ENCODE measurements around the gene LGALS7B. TPM values are rescaled to one million over a fixed set of nuclear protein-coding genes. Genes with fewer than 3 reads are reported as not detected.

The LGALS7B gene
- total RNA-seq = not detected

GRCh38 chr19:38788478-38789243 is at the start of gene LGALS7B:
Gene LGALS7B, plus strand, starts transcription at chr19:38789200. Its CDS starts 27 bp downstream, at chr19:38789227.
- DNase-seq = no peak
- WGBS, 2 donors (ENCODE audit: low coverage in 1 of 2) = 83% methylated on average over 10 of the region's 17 CpGs; no CpG with 5 or more reads in 1 of the 2 donors
- H3K4me1 ChIP-seq = peaks cover 0 to 10% (median 6%) of the 10 kb centered on the region in 4 donors
- in situ Hi-C loops (cut with MboI; ENCODE audit: low pct_ligation_motif_present in 1 of 4, low pct_unique_long_range_greater_than_20kb in 1 of 4, low sequenced_read_pairs in 3 of 4) (no loop called here), intact Hi-C loops (cut with DNase I; ENCODE audit: low total_unique reads) (no loop called here)
- no peak within 1 kb of the TSS for H3K27ac ChIP-seq
- H3K9me3 ChIP-seq = no peaks in the 10 kb centered on the region
- TF ChIP-seq EP300 (IDR thresholded peaks at IDR 0.05; ENCODE audit: low read depth) = no peak
- no peak for TF ChIP-seq POLR2AphosphoS5 (IDR thresholded peaks at IDR 0.05)
- no peak for TF ChIP-seq POLR2A (IDR thresholded peaks at IDR 0.05)
- no peak for TF ChIP-seq CTCF (IDR thresholded peaks at IDR 0.05)
- H3K4me3 ChIP-seq = no peak within 1 kb of the TSS
- no peaks in the 10 kb centered on the region for H3K36me3 ChIP-seq
- no peaks in the 10 kb centered on the region for H3K27me3 ChIP-seq

GRCh38 chr19:38739440-38740256 is 49.4 kb upstream of the LGALS7B start:
- DNase-seq = no peak
- H3K4me1 ChIP-seq = peaks cover 0 to 21% (median 18%) of the 10 kb centered on the region in 4 donors
- no peak overlapping the region for H3K27ac ChIP-seq
- WGBS, 2 donors (ENCODE audit: low coverage in 1 of 2) = 58 to 76% methylated on average over 2 to 16 of the region's 16 CpGs
- no peak overlapping the region for H3K4me3 ChIP-seq
- in situ Hi-C loops (cut with MboI; ENCODE audit: low pct_ligation_motif_present in 1 of 4, low pct_unique_long_range_greater_than_20kb in 1 of 4, low sequenced_read_pairs in 3 of 4) (loop anchor here in 1 of 4 donors (10.0 kb wide), 1 partner anchor 155 kb away; the partner anchor contains the start of genes NFKBIB and SIRT2), intact Hi-C loops (cut with DNase I; ENCODE audit: low total_unique reads) (no loop called here)
- TF ChIP-seq POLR2A (IDR thresholded peaks at IDR 0.05) (no peak), CTCF (IDR thresholded peaks at IDR 0.05) (no peak), EP300 (IDR thresholded peaks at IDR 0.05; ENCODE audit: low read depth) (no peak), POLR2AphosphoS5 (IDR thresholded peaks at IDR 0.05) (no peak)
- no peaks in the 10 kb centered on the region for H3K27me3 ChIP-seq
- no peaks in the 10 kb centered on the region for H3K36me3 ChIP-seq
- H3K9me3 ChIP-seq = no peaks in the 10 kb centered on the region

- peaks cover 0 to 15% (median 12%) of the 10 kb centered on the region in 4 donors for H3K4me1 ChIP-seq
- H3K27ac ChIP-seq = no peak overlapping the region
- H3K36me3 ChIP-seq = no peaks in the 10 kb centered on the region
- no peaks in the 10 kb centered on the region for H3K27me3 ChIP-seq
- DNase-seq = no peak
- no peak overlapping the region for H3K4me3 ChIP-seq
- intact Hi-C loops (cut with DNase I; ENCODE audit: low total_unique reads) (no loop called here), in situ Hi-C loops (cut with MboI; ENCODE audit: low pct_ligation_motif_present in 1 of 4, low pct_unique_long_range_greater_than_20kb in 1 of 4, low sequenced_read_pairs in 3 of 4) (loop anchor here in 1 of 4 donors (10.0 kb wide), 1 partner anchor 155 kb away; the partner anchor contains the start of genes NFKBIB and SIRT2)
- no peak for TF ChIP-seq CTCF (IDR thresholded peaks at IDR 0.05)
- TF ChIP-seq POLR2AphosphoS5 (IDR thresholded peaks at IDR 0.05) = no peak
- TF ChIP-seq EP300 (IDR thresholded peaks at IDR 0.05; ENCODE audit: low read depth) = no peak
- no peak for TF ChIP-seq POLR2A (IDR thresholded peaks at IDR 0.05)
- 78% methylated on average over 7 of the region's 9 CpGs; no CpG with 5 or more reads in 1 of the 2 donors for WGBS, 2 donors (ENCODE audit: low coverage in 1 of 2)
- H3K9me3 ChIP-seq = no peaks in the 10 kb centered on the region
Measured at GRCh38 chr19:38740257-38740592, 48.8 kb upstream of the LGALS7B start.

DNA sequence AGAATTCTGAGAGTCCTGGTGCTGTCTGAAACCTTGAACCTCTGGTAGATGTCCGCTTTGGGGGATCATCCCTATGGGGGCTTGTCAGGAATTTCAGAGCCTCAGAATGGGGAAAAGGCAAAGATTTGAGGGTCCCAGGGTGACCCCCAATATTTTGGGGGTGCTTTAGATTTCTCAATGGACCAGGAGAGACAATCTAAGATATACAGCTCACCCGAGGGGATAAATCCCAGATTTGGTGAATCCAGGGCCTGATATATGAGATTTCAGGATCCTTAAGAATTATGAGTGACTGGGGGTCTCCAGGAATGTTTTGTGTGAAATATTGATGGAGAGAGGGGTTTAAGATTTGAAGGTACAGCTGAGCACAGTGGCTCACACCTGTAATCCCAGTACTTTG is 48.1 kb upstream of the LGALS7B start:
- Histone ChIP-seq H3K9me3 (no peaks in the 10 kb centered on the region), H3K4me3 (no peak overlapping the region), H3K36me3 (no peaks in the 10 kb centered on the region), H3K27ac (no peak overlapping the region), H3K4me1 (peaks cover 0 to 12% (median 10%) of the 10 kb centered on the region in 4 donors), H3K27me3 (no peaks in the 10 kb centered on the region)
- 89 to 100% methylated on average over 1 to 2 of the region's 2 CpGs for WGBS, 2 donors (ENCODE audit: low coverage in 1 of 2)
- DNase-seq = no peak
- TF ChIP-seq CTCF (IDR thresholded peaks at IDR 0.05) = no peak
- TF ChIP-seq POLR2AphosphoS5 (IDR thresholded peaks at IDR 0.05) = no peak
- TF ChIP-seq EP300 (IDR thresholded peaks at IDR 0.05; ENCODE audit: low read depth) = no peak
- no peak for TF ChIP-seq POLR2A (IDR thresholded peaks at IDR 0.05)
- intact Hi-C loops (cut with DNase I; ENCODE audit: low total_unique reads) (no loop called here), in situ Hi-C loops (cut with MboI; ENCODE audit: low pct_ligation_motif_present in 1 of 4, low pct_unique_long_range_greater_than_20kb in 1 of 4, low sequenced_read_pairs in 3 of 4) (loop anchor here in 1 of 4 donors (10.0 kb wide), 1 partner anchor 154 kb away; the partner anchor contains the start of genes NFKBIB and SIRT2)
